ENCODE measurements around the gene OR6V1.

Gene OR6V1

DNA sequence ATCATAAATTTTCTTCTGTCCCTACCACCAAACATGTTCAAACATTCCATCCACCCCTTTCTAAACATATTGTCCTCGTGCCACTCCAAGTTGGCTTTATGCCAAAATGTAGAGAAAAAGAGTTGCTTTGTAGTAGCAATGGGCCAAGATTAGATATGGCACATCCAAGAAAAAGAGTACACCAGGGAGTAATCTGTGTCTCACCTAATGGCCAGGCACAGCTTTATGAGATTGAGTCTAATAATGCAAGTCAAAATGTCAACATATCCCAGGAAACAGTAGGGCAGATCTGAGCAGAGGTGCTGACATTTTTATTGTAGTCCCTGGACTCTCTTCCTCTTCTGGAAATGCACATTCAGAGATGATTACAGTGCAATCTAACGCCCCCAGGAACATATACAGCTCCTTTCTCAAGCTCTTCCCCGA, 5.7 kb upstream of the OR6V1 start:
- Histone ChIP-seq H3K27ac (ENCODE audit: low read length) (no peak overlapping the region), H3K79me2 (ENCODE audit: low read length) (no peaks in the 10 kb centered on the region), H3K36me3 (replicated peaks; ENCODE audit: insufficient read depth, low read length) (no peaks in the 10 kb centered on the region), H3K27me3 (replicated peaks; ENCODE audit: insufficient read depth, low read length) (no peaks in the 10 kb centered on the region), H3K4me3 (ENCODE audit: low read length) (no peak overlapping the region), H3F3A (ENCODE audit: insufficient read depth, low read length) (no peaks in the 10 kb centered on the region), H3K9ac (ENCODE audit: low read length) (no peak overlapping the region), H3K4me1 (ENCODE audit: low read length) (peaks cover 13% of the 10 kb centered on the region), H3K9me3 (replicated peaks; ENCODE audit: insufficient read depth, low read length) (no peaks in the 10 kb centered on the region), H3K4me2 (ENCODE audit: low read depth, low read length) (no peak overlapping the region), H4K20me1 (ENCODE audit: insufficient read depth, low read length) (no peaks in the 10 kb centered on the region), H3K9me2 (replicated peaks; ENCODE audit: insufficient read depth, low read length) (no peaks in the 10 kb centered on the region), H2AFZ (ENCODE audit: low read length) (no peak overlapping the region)
- DNase-seq: no peak
- TF ChIP-seq, protein P1, sequence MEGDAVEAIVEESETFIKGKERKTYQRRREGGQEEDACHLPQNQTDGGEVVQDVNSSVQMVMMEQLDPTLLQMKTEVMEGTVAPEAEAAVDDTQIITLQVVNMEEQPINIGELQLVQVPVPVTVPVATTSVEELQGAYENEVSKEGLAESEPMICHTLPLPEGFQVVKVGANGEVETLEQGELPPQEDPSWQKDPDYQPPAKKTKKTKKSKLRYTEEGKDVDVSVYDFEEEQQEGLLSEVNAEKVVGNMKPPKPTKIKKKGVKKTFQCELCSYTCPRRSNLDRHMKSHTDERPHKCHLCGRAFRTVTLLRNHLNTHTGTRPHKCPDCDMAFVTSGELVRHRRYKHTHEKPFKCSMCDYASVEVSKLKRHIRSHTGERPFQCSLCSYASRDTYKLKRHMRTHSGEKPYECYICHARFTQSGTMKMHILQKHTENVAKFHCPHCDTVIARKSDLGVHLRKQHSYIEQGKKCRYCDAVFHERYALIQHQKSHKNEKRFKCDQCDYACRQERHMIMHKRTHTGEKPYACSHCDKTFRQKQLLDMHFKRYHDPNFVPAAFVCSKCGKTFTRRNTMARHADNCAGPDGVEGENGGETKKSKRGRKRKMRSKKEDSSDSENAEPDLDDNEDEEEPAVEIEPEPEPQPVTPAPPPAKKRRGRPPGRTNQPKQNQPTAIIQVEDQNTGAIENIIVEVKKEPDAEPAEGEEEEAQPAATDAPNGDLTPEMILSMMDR (IDR thresholded peaks at IDR 0.05; ENCODE audit: low read length): no peak
- TF ChIP-seq EZH2 (optimal IDR thresholded peaks at IDR 0.05; ENCODE audit: low read depth, low read length) (no peak), EZH2phosphoT487 (IDR thresholded peaks at IDR 0.05; ENCODE audit: low read length) (no peak)

DNA sequence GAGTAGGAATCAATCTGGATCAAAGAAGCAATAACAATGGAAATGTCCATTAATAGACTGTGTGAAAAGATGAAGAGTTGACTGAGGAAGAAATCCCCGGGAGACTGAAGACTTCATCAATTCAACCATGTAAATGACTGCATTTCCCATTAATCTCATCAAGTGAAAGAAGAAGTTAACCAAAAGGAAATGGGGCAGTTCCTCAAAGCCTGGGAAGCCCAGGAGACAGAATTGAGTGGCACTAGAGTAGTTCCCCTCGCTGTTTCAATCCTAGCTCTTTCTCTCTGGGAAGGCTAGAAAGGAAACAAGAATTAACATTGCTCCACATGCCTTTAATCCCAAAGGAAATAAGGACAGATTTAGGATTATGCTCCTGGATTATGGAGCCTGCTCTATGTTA, 4.8 kb upstream of the OR6V1 start:
- Histone ChIP-seq H3K36me3 (replicated peaks; ENCODE audit: insufficient read depth, low read length) (no peaks in the 10 kb centered on the region), H3K4me2 (ENCODE audit: low read depth, low read length) (no peak overlapping the region), H3K27ac (ENCODE audit: low read length) (no peak overlapping the region)

GRCh38 chr7:143048827-143049226, 3.3 kb upstream of the OR6V1 start:
- H3K9ac ChIP-seq (ENCODE audit: low read length): no peak overlapping the region
- no peaks in the 10 kb centered on the region for H3F3A ChIP-seq (ENCODE audit: insufficient read depth, low read length)
- no peak overlapping the region for H3K27ac ChIP-seq (ENCODE audit: low read length)
- H3K4me2 ChIP-seq (ENCODE audit: low read depth, low read length): no peak overlapping the region
- DNase-seq: no peak
- no peaks in the 10 kb centered on the region for H3K79me2 ChIP-seq (ENCODE audit: low read length)
- no peaks in the 10 kb centered on the region for H4K20me1 ChIP-seq (ENCODE audit: insufficient read depth, low read length)
- H2AFZ ChIP-seq (ENCODE audit: low read length): no peak overlapping the region
- H3K4me3 ChIP-seq (ENCODE audit: low read length): no peak overlapping the region
- no peaks in the 10 kb centered on the region for H3K36me3 ChIP-seq (replicated peaks; ENCODE audit: insufficient read depth, low read length)
- no peaks in the 10 kb centered on the region for H3K9me3 ChIP-seq (replicated peaks; ENCODE audit: insufficient read depth, low read length)
- TF ChIP-seq EZH2 (optimal IDR thresholded peaks at IDR 0.05; ENCODE audit: low read depth, low read length): no peak
- TF ChIP-seq, protein P1 (IDR thresholded peaks at IDR 0.05; ENCODE audit: low read length): no peak
- no peak for TF ChIP-seq EZH2phosphoT487 (IDR thresholded peaks at IDR 0.05; ENCODE audit: low read length)
- H3K4me1 ChIP-seq (ENCODE audit: low read length): no peaks in the 10 kb centered on the region
- H3K27me3 ChIP-seq (replicated peaks; ENCODE audit: insufficient read depth, low read length): no peaks in the 10 kb centered on the region
- no peaks in the 10 kb centered on the region for H3K9me2 ChIP-seq (replicated peaks; ENCODE audit: insufficient read depth, low read length)

More for the DNA sequence above, 4.8 kb upstream of the OR6V1 start:
- Histone ChIP-seq H3K27me3 (replicated peaks; ENCODE audit: insufficient read depth, low read length) (no peaks in the 10 kb centered on the region), H3K79me2 (ENCODE audit: low read length) (no peaks in the 10 kb centered on the region), H2AFZ (ENCODE audit: low read length) (no peak overlapping the region), H3K4me3 (ENCODE audit: low read length) (no peak overlapping the region), H3F3A (ENCODE audit: insufficient read depth, low read length) (no peaks in the 10 kb centered on the region), H3K4me1 (ENCODE audit: low read length) (peaks cover 13% of the 10 kb centered on the region), H4K20me1 (ENCODE audit: insufficient read depth, low read length) (no peaks in the 10 kb centered on the region), H3K9me3 (replicated peaks; ENCODE audit: insufficient read depth, low read length) (no peaks in the 10 kb centered on the region), H3K9ac (ENCODE audit: low read length) (no peak overlapping the region), H3K9me2 (replicated peaks; ENCODE audit: insufficient read depth, low read length) (no peaks in the 10 kb centered on the region)
- no peak for DNase-seq
- TF ChIP-seq EZH2 (optimal IDR thresholded peaks at IDR 0.05; ENCODE audit: low read depth, low read length) (no peak), EZH2phosphoT487 (IDR thresholded peaks at IDR 0.05; ENCODE audit: low read length) (no peak)
- TF ChIP-seq, protein P1 (IDR thresholded peaks at IDR 0.05; ENCODE audit: low read length): no peak

Measured in MM.1S (cell line).